GM23338 (cell line): ENCODE results near the gene SMIM10L1.

Experiments used
- CREB1 ChIP-seq: fragments of 250-450 bp; sonication (Bioruptor Pico); IDR thresholded peaks from 2 replicates; pipeline ENCODE4 v1.5.0; 2020; ENCODE audit warnings: low read depth, mild to moderate bottlenecking, moderate library complexity
- CTCF ChIP-seq, 2 experiments: fragments of 200-600 bp in 1 of 2; sonication (generic) in 1 of 2; conservative IDR thresholded peaks; 2 replicates each; pipeline versions ENCODE4 v1.5.1 to v1.6.1; 2016 to 2017; ENCODE audit warnings: antibody characterized with exemption in 2 of 2, low read depth in 2 of 2, mild to moderate bottlenecking in 2 of 2, moderate library complexity in 1 of 2
- ETS1 ChIP-seq: IDR thresholded peaks from 2 replicates; pipeline ENCODE4 v1.6.1; 2016; ENCODE audit warnings: antibody characterized with exemption
- EZH2 ChIP-seq: fragments of 200-600 bp; sonication (generic); IDR thresholded peaks from one replicate; pipeline ENCODE4 v1.8.0; 2017; ENCODE audit warnings: antibody characterized with exemption, mild to moderate bottlenecking, low read depth; ENCODE audit not compliant: unreplicated experiment
- EZH2phosphoT487 ChIP-seq: fragments of 200-600 bp; sonication (generic); IDR thresholded peaks from one replicate; pipeline ENCODE4 v1.8.1; 2018; ENCODE audit warnings: antibody characterized with exemption; ENCODE audit not compliant: unreplicated experiment
- JUNB ChIP-seq: IDR thresholded peaks from one replicate; pipeline ENCODE4 v1.6.1; 2016; ENCODE audit warnings: antibody characterized with exemption; ENCODE audit not compliant: unreplicated experiment
- NANOG ChIP-seq: IDR thresholded peaks from 2 replicates; pipeline ENCODE4 v1.6.1; 2016; ENCODE audit warnings: antibody characterized with exemption, borderline replicate concordance
- POLR2AphosphoS5 ChIP-seq: IDR thresholded peaks from 2 replicates; pipeline ENCODE4 v1.6.1; 2016; ENCODE audit warnings: antibody characterized with exemption, low read depth
- REST ChIP-seq: IDR thresholded peaks from one replicate; pipeline ENCODE4 v1.6.1; 2018; ENCODE audit warnings: antibody characterized with exemption; ENCODE audit not compliant: unreplicated experiment
- STAT1 ChIP-seq: IDR thresholded peaks from one replicate; pipeline ENCODE4 v1.6.1; 2016; ENCODE audit warnings: antibody characterized with exemption; ENCODE audit not compliant: unreplicated experiment
- ZNF114 ChIP-seq: fragments of 250-450 bp; sonication (Bioruptor Pico); IDR thresholded peaks from 2 replicates; pipeline ENCODE4 v1.5.0; 2020; ENCODE audit warnings: mild to moderate bottlenecking, moderate library complexity

GRCh38 chr12:11182529-11182928, 11.5 kb downstream of the SMIM10L1 start:
- no peak for TF ChIP-seq EZH2phosphoT487
- TF ChIP-seq EZH2: no peak
- no peak for TF ChIP-seq REST
- no peak for TF ChIP-seq CTCF (conservative IDR thresholded peaks at IDR 0.05; ENCODE audit: low read depth in 2 of 2)
- TF ChIP-seq JUNB: no peak
- TF ChIP-seq CREB1 (CRISPR knock-in tag): no peak
- TF ChIP-seq POLR2AphosphoS5: no peak
- no peak for TF ChIP-seq STAT1
- TF ChIP-seq NANOG: no peak
- TF ChIP-seq ZNF114 (CRISPR knock-in tag): no peak
- no peak for TF ChIP-seq ETS1
